NCI-H2107 treated with DMSO at 0.1 percent for 48 hours (cell line): ENCODE results near the gene ISLR2.
"Not testable (repeated sequence)": the region's sequence is repeated elsewhere in the genome, so short reads cannot be mapped to it uniquely, and the experiment has no call there.

Experiments used
- DNase-seq: peaks from one replicate; lab custom pipeline; 2025; ENCODE audit not compliant: unreplicated experiment; lab: John Stamatoyannopoulos, UW

The ISLR2 gene

DNA sequence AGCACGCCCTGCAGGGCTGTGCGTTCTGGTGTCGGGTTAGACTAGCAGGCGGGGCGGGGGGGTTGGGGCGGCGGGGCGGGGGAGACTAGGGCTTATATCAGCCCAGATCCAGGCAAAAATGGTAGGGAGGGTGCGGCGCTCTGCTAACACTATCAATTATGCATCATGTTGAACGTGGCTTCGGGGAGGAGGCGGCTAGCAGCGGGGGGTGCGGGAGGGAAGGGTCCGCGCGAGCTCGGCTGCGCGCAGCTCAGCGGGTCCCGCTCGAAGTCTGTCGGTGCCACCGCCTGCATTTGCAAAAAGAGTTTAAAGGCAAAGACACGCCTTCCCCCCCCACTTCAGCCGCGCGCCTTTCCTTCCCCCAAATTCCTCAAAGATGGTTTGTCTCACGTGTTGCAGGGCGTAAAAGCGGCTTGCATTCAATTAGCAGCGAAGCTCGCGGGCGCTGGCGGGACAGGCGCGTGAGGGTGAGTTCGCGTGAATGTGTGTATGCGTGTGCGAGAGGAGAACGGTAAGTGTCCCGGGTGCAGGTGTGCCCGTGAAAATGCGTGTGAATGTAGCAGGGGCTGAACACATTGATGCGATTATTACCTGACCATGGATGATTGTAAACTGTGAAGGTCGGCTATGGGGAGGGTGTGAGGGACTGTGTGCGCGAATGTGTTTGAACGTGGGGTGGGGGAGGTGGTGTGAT, at the start of gene ISLR2:
ISLR2 (plus strand) TSS at position 432 of the 694 bp plus-strand sequence. CDS start 2,169 bp downstream, outside the sequence.
- DNase-seq, result no peak

- DNase-seq, result not testable (repeated sequence)
Observed at GRCh38 chr15:74082450-74082849, 47.9 kb upstream of the ISLR2 start, which contains the start of gene GOLGA6A. Gene GOLGA6A (minus strand): TSS chr15:74082550. CDS start chr15:74082509, 41 bp downstream.

DNA sequence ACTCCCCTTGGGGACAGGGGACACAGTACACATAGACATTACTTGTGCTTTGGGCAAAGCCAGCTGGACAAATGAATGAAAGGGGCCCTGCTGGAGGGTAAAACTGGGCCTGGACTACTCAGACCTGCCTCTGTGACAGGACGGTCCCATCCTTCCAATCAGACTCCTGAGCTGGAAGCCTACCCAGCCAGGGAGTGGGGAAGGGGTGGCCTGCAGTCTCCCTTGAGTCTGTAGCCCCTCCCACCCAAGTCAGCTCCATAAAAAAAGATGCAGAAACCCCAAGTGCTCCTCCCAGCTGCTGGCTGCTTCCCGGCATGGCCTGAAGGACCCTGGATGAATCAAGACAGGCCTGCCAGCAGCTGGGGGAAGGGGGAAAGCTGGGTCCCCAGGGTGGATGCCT, 35.8 kb upstream of the ISLR2 start:
- DNase-seq, result not testable (repeated sequence)

- not testable (repeated sequence) for DNase-seq
Observed at GRCh38 chr15:74095610-74096009, 34.8 kb upstream of the ISLR2 start.

- not testable (repeated sequence) for DNase-seq
Observed at GRCh38 chr15:74096753-74097474, 33.5 kb upstream of the ISLR2 start.

GRCh38 chr15:74099963-74100733, 30.2 kb upstream of the ISLR2 start:
- DNase-seq, result not testable (repeated sequence)

DNA sequence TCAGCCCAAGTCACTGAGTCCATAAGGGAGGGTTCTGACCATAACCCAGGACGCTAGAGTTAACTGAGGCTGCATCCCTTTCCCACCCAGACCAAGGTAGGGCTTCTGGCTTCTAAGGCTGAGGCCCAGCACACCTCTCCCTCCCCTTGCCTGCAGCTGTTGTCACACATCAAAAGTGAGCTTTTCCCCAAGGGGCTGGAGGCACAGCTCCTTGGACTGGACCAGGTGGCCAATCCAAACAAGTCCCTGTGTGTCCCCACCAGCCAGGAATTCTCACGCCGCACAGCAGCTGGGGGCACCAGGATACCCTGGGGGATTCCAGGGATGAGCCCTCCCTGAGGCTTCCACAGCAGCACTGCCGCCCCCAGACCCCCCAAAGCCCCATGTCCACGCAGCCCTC, 22.3 kb upstream of the ISLR2 start:
- DNase-seq, result no peak

- not testable (repeated sequence) for DNase-seq
Observed at GRCh38 chr15:74108611-74109010, 21.8 kb upstream of the ISLR2 start.

DNA sequence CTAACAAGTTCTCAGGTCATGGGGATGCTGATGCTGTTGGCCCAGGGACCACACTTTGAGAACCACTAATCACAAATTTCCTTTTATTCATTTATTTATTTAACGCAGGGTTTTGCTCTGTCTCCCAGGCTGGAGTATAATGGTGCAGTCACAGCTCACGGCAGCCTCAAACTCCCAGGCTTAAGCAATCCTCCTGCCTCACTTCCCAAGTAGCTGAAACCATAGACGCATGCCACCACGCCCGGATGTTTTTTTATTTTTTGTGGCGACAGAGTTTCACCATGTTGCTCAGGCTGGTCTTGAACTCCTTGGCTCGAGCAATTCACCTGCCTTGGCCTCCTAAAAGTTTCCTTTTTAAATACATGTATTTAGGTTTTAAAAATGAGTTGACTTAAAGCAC, 20.7 kb upstream of the ISLR2 start:
- DNase-seq, result no peak

- DNase-seq, result no peak
Observed at GRCh38 chr15:74120426-74120825, 10.0 kb upstream of the ISLR2 start.

DNA sequence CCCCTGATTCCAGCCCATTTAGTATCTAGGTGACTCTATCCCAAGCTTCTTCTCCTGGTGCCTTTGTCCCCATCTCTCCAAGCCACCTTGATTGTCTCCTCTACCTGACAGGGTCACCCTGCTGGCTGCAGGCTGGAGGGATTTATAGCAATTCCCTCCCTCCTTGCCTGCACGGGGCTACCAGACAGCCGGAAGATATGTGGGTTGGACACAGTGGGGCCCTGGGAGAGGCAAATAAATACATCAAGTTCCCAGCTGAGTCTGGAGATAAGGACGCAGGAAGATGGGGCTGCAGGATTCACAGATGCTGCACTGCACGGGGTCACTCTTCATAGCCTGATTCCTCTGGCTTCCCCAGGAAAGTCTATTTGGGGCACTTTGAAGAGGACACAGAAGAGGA, 9.3 kb upstream of the ISLR2 start:
- DNase-seq, result no peak

DNA sequence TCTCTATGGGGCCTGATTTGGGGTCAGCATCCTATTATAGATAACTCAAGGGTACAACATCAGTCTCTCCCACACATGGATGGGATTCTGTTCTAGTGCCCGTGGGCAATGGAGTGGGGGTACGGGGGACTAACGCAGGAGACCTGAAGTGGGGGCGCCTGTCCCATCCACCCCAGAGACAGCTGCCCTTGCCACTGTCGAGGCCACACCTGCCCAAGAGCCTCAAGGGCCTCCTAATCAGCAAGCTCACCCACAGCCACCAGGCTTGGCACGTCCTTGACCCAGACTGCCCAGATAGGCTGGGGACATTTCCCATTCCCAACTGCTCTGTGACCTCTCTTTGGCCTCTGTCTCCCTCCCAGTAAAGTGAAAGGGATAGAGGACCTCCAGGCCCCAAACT, 8.5 kb upstream of the ISLR2 start:
- no peak for DNase-seq

DNA sequence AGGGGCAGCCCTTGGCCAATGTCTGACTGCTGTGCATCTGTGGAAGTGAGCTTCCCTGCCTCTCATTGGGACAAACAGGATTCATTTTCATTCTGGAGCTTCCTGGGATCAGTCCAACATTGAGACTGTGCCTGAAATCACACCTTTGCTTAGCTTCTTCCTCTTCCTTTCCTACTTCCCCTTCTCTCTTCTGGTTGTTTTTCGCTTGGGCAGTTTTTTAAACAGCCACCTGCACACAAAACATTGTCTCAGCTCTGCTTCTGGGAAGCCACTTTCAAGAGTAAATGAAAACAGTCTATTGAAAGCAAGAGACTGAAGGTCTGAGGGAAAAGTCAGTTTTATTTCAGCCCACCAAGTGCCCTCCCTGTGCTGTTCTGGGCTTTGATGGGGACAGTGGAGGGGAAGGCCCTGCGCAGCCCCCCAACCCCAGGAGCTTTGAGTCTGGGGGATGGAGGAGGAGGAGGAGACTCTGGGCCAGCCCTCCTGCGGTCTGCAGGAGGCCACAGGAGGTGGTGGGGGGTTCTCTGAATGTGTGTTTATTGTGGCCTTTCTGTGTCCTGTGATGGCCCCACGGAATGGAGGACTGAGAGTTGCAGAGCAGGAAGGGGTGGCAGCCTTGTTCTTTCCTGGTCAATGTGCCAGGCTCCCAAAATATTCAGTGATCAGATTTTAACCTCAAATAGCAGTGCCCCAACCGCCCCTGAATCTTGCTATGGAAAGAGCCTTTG, 7.8 kb upstream of the ISLR2 start:
- no peak for DNase-seq

GRCh38 chr15:74123131-74123429, 7.3 kb upstream of the ISLR2 start:
- no peak for DNase-seq

DNA sequence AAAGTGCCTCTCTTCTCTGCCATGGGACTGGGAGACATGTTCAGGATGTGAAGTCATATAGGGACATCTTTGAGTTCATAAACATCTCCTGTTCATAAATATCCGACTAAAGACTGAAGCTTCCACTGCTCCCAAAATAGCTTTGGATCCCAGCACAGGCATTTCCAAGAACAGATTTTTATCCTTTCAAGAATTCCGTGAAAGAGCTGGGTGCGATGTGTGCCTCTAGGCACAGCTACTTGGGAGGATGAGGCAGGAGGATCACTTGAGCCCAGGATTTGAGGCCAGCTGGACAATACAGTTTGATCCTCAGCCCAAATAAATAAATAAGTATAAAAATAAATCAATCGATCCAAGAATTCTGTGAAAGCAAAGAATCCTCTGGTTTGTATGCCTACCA, 6.7 kb upstream of the ISLR2 start:
- no peak for DNase-seq

DNA sequence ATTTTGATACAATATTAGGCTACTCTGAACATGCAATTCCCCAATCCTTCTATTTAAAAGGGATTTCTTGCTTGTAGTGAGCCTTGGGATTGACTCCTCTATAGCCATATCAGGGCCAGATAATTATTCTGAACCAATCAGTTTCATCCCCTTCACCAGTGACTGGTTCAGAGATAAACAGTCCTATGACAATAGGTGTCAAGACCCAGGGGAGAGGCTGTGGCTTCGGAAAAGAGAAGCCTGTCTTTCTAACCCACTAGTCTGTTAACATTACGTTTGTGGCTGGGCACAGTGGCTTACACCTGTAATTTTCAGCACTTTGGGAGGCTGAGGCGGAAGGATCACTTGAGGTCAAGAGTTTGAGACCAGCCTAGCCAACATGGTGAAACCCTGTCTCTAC, 6.2 kb upstream of the ISLR2 start:
- no peak for DNase-seq

DNA sequence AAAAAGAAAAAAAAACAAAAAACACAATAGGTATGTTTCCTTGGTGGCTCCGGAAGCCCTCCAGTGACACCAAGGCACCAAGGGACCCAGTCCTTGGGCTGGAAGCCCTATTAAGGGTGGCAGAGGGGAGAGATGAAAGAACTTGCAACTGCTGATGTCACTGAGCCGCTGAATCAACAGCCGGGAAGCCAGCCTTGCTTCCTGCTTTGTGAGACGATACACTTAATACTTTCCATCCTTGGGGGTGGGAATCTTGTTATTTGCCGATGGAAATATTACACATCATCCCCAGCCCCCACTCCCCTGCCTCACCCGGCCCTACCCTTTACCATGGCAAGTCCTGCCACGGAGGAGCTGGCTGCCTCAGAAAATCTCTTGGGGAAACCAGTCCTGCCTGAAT, 5.6 kb upstream of the ISLR2 start:
- DNase-seq, result no peak

DNA sequence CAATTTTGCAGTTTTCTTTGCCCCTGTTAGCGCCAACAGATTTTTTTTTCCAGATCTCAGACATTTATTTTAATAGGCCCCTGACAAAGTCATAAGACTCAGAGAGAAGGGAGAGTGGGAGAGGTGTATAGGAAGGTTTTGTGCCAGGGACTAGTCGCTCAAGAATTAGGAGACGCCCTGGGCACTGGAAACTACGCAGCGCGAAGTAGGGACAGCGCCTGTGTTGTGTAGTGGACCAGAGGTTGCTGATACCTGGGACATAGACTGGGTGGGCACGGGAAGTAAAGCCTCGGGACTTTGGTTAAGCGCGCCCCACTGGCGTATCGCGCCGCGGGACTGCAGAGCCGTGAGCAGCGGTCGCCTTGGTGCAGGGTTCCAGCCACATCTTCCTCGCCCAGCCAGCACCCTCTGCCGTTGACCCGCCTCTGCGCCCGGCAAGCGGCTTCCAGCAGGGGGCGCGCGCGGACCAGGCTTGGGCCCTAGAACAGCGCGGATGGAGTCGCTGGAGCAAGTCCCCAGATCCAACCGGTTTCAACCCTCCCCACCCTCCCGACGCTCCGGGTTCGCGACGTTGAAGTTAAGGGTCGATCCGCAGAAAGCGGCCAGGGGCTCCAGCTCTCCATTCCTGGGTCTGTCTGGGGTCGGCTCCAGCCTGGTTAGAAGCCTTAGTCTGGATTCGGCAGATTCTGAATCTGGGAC, 3.0 kb upstream of the ISLR2 start:
- DNase-seq, result peak; percentile 77

- no peak for DNase-seq
Observed at GRCh38 chr15:74127954-74128784, 2.2 kb upstream of the ISLR2 start.
